ENCODE measurements around the gene PRSS57. TPM values are rescaled to one million over a fixed set of nuclear protein-coding genes. Genes with fewer than 3 reads are reported as not detected.

The PRSS57 gene
- total and polyA plus RNA-seq, 2 of the 13 experiments (the other 11 are each of a cell fraction or from before 2014, with no cell fraction given): 0.12 TPM; not detected in 1

DNA sequence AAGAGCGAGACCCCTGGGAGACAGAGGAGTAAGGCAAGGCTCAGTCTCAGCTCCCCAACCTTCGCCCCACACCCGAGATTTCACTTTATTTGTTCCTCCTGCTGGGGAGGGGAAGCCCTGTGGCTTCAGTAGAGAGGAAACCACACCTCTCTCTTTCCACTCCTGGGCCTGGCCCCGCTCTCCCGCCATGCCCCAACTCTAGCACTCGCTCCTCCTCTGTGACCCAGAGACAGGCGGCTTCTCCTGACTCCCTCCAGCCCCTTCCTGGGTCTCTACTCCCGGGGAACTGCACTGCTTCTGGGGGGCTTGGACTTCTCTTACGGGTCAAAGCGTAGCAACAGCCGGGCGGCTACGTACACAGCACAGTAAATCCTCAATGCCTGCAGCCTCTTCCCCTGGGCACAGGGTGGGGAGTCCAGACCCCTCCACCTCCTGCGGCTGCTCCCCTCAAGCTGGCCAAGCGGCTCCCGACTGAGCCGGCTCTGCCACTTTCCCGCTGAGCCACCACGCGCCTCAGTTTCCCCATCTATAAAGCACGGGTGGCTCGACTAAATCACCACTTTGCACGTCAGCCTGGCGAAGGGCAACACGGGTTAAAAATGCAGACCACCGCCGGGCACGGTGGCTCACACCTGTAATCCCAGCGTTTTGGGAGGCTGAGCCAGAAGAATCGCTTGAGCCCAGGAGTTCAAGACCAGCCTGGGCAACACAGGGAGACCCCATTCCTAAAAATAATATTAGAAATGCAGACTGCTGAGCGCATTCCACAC, 33.6 kb downstream of the PRSS57 start (continued):
- TF ChIP-seq, protein P1, sequence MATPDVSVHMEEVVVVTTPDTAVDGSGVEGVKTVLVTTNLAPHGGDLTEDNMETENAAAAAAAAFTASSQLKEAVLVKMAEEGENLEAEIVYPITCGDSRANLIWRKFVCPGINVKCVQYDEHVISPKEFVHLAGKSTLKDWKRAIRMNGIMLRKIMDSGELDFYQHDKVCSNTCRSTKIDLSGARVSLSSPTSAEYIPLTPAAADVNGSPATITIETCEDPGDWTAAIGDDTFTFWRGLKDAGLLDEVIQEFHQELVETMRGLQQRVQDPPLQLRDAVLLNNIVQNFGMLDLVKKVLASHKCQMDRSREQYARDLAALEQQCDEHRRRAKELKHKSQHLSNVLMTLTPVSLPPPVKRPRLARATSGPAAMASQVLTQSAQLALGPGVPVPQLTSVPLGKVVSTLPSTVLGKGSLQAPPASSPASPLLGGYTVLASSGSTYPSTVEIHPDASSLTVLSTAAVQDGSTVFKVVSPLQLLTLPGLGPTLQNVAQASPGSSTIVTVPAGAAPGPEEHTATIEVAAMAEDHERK (CRISPR knock-in tag; IDR thresholded peaks at IDR 0.05; ENCODE audit: low read depth): no peak
- TF ChIP-seq FOXC1 (CRISPR knock-in tag; IDR thresholded peaks at IDR 0.05; ENCODE audit: borderline replicate concordance) (no peak; the same call in 1 of the 2 replicates), FOSL1 (CRISPR knock-in tag; IDR thresholded peaks at IDR 0.05; ENCODE audit: borderline replicate concordance) (peak; percentile 7; the same call in 1 of the 2 replicates), ZNF446 (CRISPR knock-in tag; IDR thresholded peaks at IDR 0.05) (0 out of 2 replicates have a peak, but pooled peaks have one; percentile 3), GATAD1 (CRISPR knock-in tag; IDR thresholded peaks at IDR 0.05) (no peak), GTF3A (CRISPR knock-in tag; conservative IDR thresholded peaks at IDR 0.05) (no peak), THAP8 (CRISPR knock-in tag; IDR thresholded peaks at IDR 0.05; ENCODE audit: borderline replicate concordance) (no peak), BORCS8-MEF2B (CRISPR knock-in tag; IDR thresholded peaks at IDR 0.05) (0 out of 2 replicates have a peak, but pooled peaks have one; percentile 16), ATF1 (CRISPR knock-in tag; IDR thresholded peaks at IDR 0.05) (no peak), ZNF329 (CRISPR knock-in tag; IDR thresholded peaks at IDR 0.05; ENCODE audit: low read depth) (0 out of 2 replicates have a peak, but pooled peaks have one; percentile 38), RBFOX2 (IDR thresholded peaks at IDR 0.05; ENCODE audit: low read depth, low read length) (peak; percentile 51), ZSCAN9 (CRISPR knock-in tag; IDR thresholded peaks at IDR 0.05; ENCODE audit: borderline replicate concordance) (no peak), NFE2 (CRISPR knock-in tag; IDR thresholded peaks at IDR 0.05) (no peak), MIER3 (CRISPR knock-in tag; IDR thresholded peaks at IDR 0.05; ENCODE audit: borderline replicate concordance) (no peak), HMGXB4 (CRISPR knock-in tag; IDR thresholded peaks at IDR 0.05; ENCODE audit: borderline replicate concordance in 1 of 2, low read depth in 1 of 2) (0 out of 4 replicates have a peak, but pooled peaks of 1 of the 2 experiments have one; percentile 45), ZNF18 (CRISPR knock-in tag; IDR thresholded peaks at IDR 0.05; ENCODE audit: insufficient replicate concordance) (no peak), ZNF431 (CRISPR knock-in tag; IDR thresholded peaks at IDR 0.05; ENCODE audit: borderline replicate concordance, low read depth) (0 out of 2 replicates have a peak, but pooled peaks have one; percentile 8), ZEB1 (IDR thresholded peaks at IDR 0.05; ENCODE audit: insufficient replicate concordance, low read depth) (peak; percentile 29), POLR2G (IDR thresholded peaks at IDR 0.05; ENCODE audit: low read depth, low read length) (no peak; the same call in 1 of the 2 replicates)
- TF ChIP-seq, protein P2, sequence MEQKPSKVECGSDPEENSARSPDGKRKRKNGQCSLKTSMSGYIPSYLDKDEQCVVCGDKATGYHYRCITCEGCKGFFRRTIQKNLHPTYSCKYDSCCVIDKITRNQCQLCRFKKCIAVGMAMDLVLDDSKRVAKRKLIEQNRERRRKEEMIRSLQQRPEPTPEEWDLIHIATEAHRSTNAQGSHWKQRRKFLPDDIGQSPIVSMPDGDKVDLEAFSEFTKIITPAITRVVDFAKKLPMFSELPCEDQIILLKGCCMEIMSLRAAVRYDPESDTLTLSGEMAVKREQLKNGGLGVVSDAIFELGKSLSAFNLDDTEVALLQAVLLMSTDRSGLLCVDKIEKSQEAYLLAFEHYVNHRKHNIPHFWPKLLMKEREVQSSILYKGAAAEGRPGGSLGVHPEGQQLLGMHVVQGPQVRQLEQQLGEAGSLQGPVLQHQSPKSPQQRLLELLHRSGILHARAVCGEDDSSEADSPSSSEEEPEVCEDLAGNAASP (CRISPR knock-in tag; IDR thresholded peaks at IDR 0.05; ENCODE audit: borderline replicate concordance): no peak

Data from HepG2 (cell line).